Chondrocyte (in vitro differentiated cells): ENCODE results near the gene C12orf60. TPM values are rescaled to one million over a fixed set of nuclear protein-coding genes. Genes with fewer than 3 reads are reported as not detected.

ENCODE experiments used
- DNase-seq: peaks from one replicate; pipeline ENCODE4 v3.0.0; 2021; ENCODE audit warnings: mixed read lengths, low spot score
- H3K27ac Mint-ChIP-seq: one replicate; pipeline ENCODE4 v1.8.0; 2021; ENCODE audit warnings: mild to moderate bottlenecking, moderate library complexity, mixed read lengths; ENCODE audit not compliant: unreplicated experiment
- H3K27me3 Mint-ChIP-seq: 2 replicates; pipeline ENCODE4 v1.8.0; 2021; ENCODE audit warnings: low read depth, mixed read lengths
- H3K36me3 Mint-ChIP-seq: 2 replicates; pipeline ENCODE4 v1.8.0; 2021; ENCODE audit warnings: low read depth, mixed read lengths
- H3K4me1 Mint-ChIP-seq: 2 replicates; pipeline ENCODE4 v1.8.0; 2021; ENCODE audit warnings: low read depth, mild to moderate bottlenecking, mixed read lengths
- H3K4me3 Mint-ChIP-seq: one replicate; pipeline ENCODE4 v1.8.0; 2021; ENCODE audit warnings: mild to moderate bottlenecking, moderate library complexity, mixed read lengths; ENCODE audit not compliant: unreplicated experiment
- H3K9me3 Mint-ChIP-seq: 2 replicates; pipeline ENCODE4 v1.8.0; 2021; ENCODE audit warnings: low read depth, mixed read lengths
- CTCF ChIP-seq: fragments of 200-600 bp; sonication (generic); IDR thresholded peaks from 2 replicates; pipeline ENCODE4 v1.5.0; 2021; ENCODE audit warnings: antibody characterized with exemption, mild to moderate bottlenecking, moderate library complexity
- total RNA-seq: library from RNA; stranded (reverse); gene quantifications from 3 replicates; pipeline ENCODE4 v1.2.1, GENCODE V29; 2021

C12orf60 gene
- total RNA-seq, 1 donor from 2014 or later: 0.82 TPM

GRCh38 chr12:14770496-14771461 is 32.7 kb upstream of the C12orf60 start:
- H3K4me3 Mint-ChIP-seq: peak overlapping the region; percentile 97
- DNase-seq: no peak
- peaks cover 7% of the 10 kb centered on the region for H3K36me3 Mint-ChIP-seq
- no peaks in the 10 kb centered on the region for H3K27me3 Mint-ChIP-seq
- peak overlapping the region; percentile 99 for H3K27ac Mint-ChIP-seq
- H3K9me3 Mint-ChIP-seq: peaks cover 2% of the 10 kb centered on the region
- TF ChIP-seq CTCF: no peak
- peaks cover 60% of the 10 kb centered on the region for H3K4me1 Mint-ChIP-seq

- H3K27ac Mint-ChIP-seq: peak overlapping the region; percentile 37
- H3K36me3 Mint-ChIP-seq: peaks cover 6% of the 10 kb centered on the region
- no peak for TF ChIP-seq CTCF
- peak overlapping the region; percentile 3 for H3K4me3 Mint-ChIP-seq
- H3K4me1 Mint-ChIP-seq: peaks cover 67% of the 10 kb centered on the region
- no peaks in the 10 kb centered on the region for H3K9me3 Mint-ChIP-seq
- no peak for DNase-seq
- H3K27me3 Mint-ChIP-seq: no peaks in the 10 kb centered on the region
These were observed 31.8 kb upstream of the C12orf60 start for GRCh38 chr12:14771651-14772137.

DNA sequence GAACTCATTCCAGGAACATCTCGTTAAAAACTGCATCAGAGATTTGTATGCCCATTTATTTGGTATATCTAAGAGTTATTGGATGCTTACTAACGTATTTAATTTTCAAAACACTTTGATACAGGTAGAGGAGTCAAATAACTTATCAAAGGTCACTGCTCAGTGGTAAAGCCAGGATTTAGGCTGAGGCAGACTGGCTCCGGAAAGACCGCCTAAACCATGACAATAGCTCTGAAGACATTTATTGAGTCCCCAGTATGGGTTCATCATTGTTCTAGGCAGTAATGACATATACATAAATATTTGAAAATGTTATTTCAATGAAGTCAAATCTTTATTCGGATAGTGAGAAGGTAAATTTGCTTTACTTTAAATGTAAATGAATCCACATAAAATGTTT is 30.5 kb upstream of the C12orf60 start:
- no peak overlapping the region for H3K4me3 Mint-ChIP-seq
- no peaks in the 10 kb centered on the region for H3K36me3 Mint-ChIP-seq
- H3K4me1 Mint-ChIP-seq: peaks cover 65% of the 10 kb centered on the region
- no peaks in the 10 kb centered on the region for H3K27me3 Mint-ChIP-seq
- H3K27ac Mint-ChIP-seq: no peak overlapping the region
- no peak for TF ChIP-seq CTCF
- H3K9me3 Mint-ChIP-seq: no peaks in the 10 kb centered on the region
- no peak for DNase-seq

DNA sequence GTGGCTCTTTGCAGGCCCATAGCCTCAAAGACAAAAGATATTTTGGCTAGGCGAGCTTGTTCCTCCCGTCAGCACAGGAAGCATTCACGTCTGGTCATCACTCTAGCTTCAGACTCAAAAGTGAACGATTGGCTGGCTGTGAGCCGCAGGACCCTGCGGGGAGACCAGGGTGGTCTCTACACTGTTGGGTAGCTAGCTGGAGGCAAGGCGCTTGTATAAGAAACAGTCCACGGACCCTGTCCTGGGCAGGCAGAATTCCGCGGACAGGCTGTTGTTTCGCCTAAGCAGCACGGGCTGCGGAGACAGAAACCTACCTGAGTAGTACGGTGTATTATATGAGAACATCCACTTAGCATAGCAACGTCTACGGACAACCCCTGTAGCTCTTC is 29.8 kb upstream of the C12orf60 start:
- no peak for TF ChIP-seq CTCF
- peaks cover 57% of the 10 kb centered on the region for H3K4me1 Mint-ChIP-seq
- no peaks in the 10 kb centered on the region for H3K36me3 Mint-ChIP-seq
- no peaks in the 10 kb centered on the region for H3K27me3 Mint-ChIP-seq
- no peaks in the 10 kb centered on the region for H3K9me3 Mint-ChIP-seq
- peak overlapping the region; percentile 98 for H3K4me3 Mint-ChIP-seq
- no peak for DNase-seq
- H3K27ac Mint-ChIP-seq: peak overlapping the region; percentile 98

GRCh38 chr12:14774074-14774905 is 29.2 kb upstream of the C12orf60 start:
- Mint-ChIP-seq H3K4me3 (peak overlapping the region; percentile 98), H3K4me1 (peaks cover 51% of the 10 kb centered on the region), H3K36me3 (no peaks in the 10 kb centered on the region), H3K27ac (peak overlapping the region; percentile 98), H3K9me3 (no peaks in the 10 kb centered on the region), H3K27me3 (no peaks in the 10 kb centered on the region)
- peak; percentile 40 for TF ChIP-seq CTCF
- DNase-seq: peak; percentile 96
